Ovary (tissue), 9 donors: Measurements from ENCODE around the gene TSPAN14. TPM values are rescaled to one million over a fixed set of nuclear protein-coding genes. Genes with fewer than 3 reads are reported as not detected.

ENCODE experiments used
- DNase-seq, 5 donors: peaks; one replicate each; pipeline ENCODE4 v3.0.0-alpha.2; 2019 to 2020
- H3K27ac ChIP-seq, 2 donors: fragments of 200-600 bp; one replicate each; pipeline versions ENCODE4 v1.5.1 to v1.8.0; 2019 to 2022
- H3K27me3 ChIP-seq: fragments of 200-600 bp; one replicate; pipeline ENCODE4 v1.8.0; 2022
- H3K36me3 ChIP-seq: fragments of 200-600 bp; sonication (generic); one replicate; pipeline ENCODE4 v1.5.1; 2019
- H3K4me1 ChIP-seq: one replicate; pipeline ENCODE4 v1.8.1; 2013; ENCODE audit warnings: mild to moderate bottlenecking, moderate library complexity; ENCODE audit not compliant: insufficient read depth
- H3K4me3 ChIP-seq: fragments of 200-600 bp; sonication (generic); one replicate; pipeline ENCODE4 v1.5.1; 2017
- H3K9me3 ChIP-seq, 2 donors: fragments of 200-600 bp in 1 of 2; sonication (generic) in 1 of 2; one replicate each; pipeline versions ENCODE4 v1.5.1 to v1.8.1; 2013 to 2019; ENCODE audit warnings: mild to moderate bottlenecking in 1 of 2, moderate library complexity in 1 of 2
- CTCF ChIP-seq, 3 donors: fragments of 450-650 bp in 2 of 3; fragments of 200-600 bp in 1 of 3; IDR thresholded peaks; one replicate each; pipeline versions ENCODE4 v1.5.1 to v1.8.0; 2016 to 2022; ENCODE audit warnings: antibody characterized with exemption in 3 of 3, mild to moderate bottlenecking in 1 of 3
- EP300 ChIP-seq: sonication (generic); formaldehyde crosslinking; IDR thresholded peaks from one replicate; pipeline ENCODE4 v1.6.1; 2017; ENCODE audit warnings: antibody characterized with exemption
- POLR2A ChIP-seq: fragments of 450-650 bp; IDR thresholded peaks from one replicate; pipeline ENCODE4 v1.6.1; 2017; ENCODE audit warnings: antibody characterized with exemption, mild to moderate bottlenecking, moderate library complexity
- WGBS, 3 donors: extraction: QIAGEN DNeasy Blood & Tissue Kit in 1 of 3; methylation state at CpG; one replicate each; pipeline versions ENCODE4 v1.1.5 to v1.1.7; 2013 to 2017; 5-methylcytosine and 5-hydroxymethylcytosine counted together
- intact Hi-C, 4 donors: fragments of 100-400 bp; cut with DNase I; formaldehyde crosslinking; loops; one replicate each; pipeline versions ENCODE4 v1.11.0 to v1.15.1; 2022 to 2023
- polyA plus RNA-seq, 2 donors: library from polyadenylated mRNA; stranded (reverse); fragments of 200-250 nt in 1 of 2; fragments of 350-450 nt in 1 of 2; fragmentation: Illumina TruSeq in 1 of 2; extraction: RNeasy Lipid Tissue Mini Kit (QIAGEN cat#74804) in 1 of 2; gene quantifications; one replicate each; pipeline ENCODE4 v1.2.3, GENCODE V29; 2013 to 2014
- total RNA-seq, 7 donors: library from RNA; depleted of rRNA in 2 of 7; stranded (reverse); fragments of >200 nt in 2 of 7; fragmentation: NEBNext Ultra II Directional in 3 of 7; extraction: Animal tissue kit (Norgen Biotek cat#: 25700) in 3 of 7; gene quantifications; one replicate each; pipeline versions ENCODE4 v1.1.0 to v1.2.4, GENCODE V29; 2016 to 2023
- donor health status: DM: no; HTN: no; CAD: no; lungs with moderate emphysema.
- donor health status: DM: no; HTN: no; CAD: no.
- donor health status: Bipolar disorder and iron deficiency.
- donor health status: DM: yes; HTN: yes; CAD: no.
- donor health status: DM: no; HTN: no; CAD: no.
- donor health status: DM: yes; HTN: yes; CAD: no.

TSPAN14 gene
- total and polyA plus RNA-seq, 9 donors, result 35.4 to 103 (median 74.8) TPM

DNA sequence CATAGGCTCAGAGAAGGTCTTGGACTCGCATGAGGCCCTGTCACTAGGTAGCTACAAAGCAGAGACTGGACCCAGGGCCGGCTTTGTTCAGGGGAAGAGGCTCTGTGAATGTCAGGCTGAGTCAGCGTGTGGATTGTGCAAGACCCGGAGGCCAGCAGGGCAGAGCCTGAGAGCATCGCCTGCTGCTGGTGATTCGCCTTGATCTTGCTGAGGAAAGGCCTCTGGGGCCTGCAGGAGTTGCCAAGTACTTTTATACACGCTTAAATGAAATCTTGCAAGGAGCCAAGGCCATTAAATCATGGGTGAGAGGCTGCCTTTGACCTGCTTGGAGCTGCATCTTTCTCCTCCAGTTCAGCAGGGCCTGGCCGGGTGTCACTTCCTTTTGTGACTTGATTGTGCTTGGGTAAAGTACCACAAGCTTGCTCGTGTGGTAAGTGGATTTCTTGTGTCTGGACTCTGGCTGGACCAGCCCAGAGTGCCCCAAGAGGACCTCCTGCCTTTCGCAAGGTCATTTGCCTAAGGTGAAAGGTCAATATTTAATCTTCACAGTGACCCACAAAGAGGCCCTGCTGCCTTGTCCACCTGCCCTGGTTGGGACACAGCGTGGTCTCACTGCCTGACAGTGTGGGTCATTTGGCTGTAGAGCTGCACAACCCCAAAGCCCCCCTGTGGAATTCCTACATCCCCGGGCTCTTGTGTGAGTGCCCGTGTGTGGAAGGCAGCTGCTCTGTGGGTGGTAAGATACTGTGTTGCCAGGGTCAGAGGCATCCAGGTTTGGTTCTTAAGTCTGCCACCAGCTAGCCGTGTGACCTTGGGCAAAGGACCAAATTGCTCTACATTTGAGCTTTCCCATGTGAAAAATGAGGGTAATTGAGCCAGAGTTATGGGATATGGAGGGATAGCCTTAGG is 45.0 kb downstream of the TSPAN14 start:
- peaks cover 47% of the 10 kb centered on the region for H3K4me1 ChIP-seq
- 15 to 18% (median 15%) methylated on average over 14 of the region's 14 CpGs for WGBS, 3 donors
- no peak overlapping the region for H3K4me3 ChIP-seq
- H3K36me3 ChIP-seq, result no peaks in the 10 kb centered on the region
- intact Hi-C loops, result loop anchor here in 1 of 4 donors (5.0 kb wide), 1 partner anchor 37 kb away; no protein-coding TSS in a partner anchor
- DNase-seq, result peak; percentile 89 to 96 (median 94)
- TF ChIP-seq EP300 (no peak), POLR2A (no peak), CTCF (IDR thresholded peaks at IDR 0.05) (no peak)
- no peaks in the 10 kb centered on the region for H3K9me3 ChIP-seq
- peak overlapping the region; percentile 66 to 79 for H3K27ac ChIP-seq
- no peaks in the 10 kb centered on the region for H3K27me3 ChIP-seq

- Histone ChIP-seq H3K4me3 (no peak overlapping the region), H3K4me1 (peaks cover 50% of the 10 kb centered on the region), H3K36me3 (no peaks in the 10 kb centered on the region), H3K27ac (no peak overlapping the region), H3K9me3 (no peaks in the 10 kb centered on the region), H3K27me3 (no peaks in the 10 kb centered on the region)
- intact Hi-C loops, result loop anchor here in 2 of 4 donors (5.0 to 10.0 kb wide), 3 partner anchors 48 to 96 kb away; partner anchors contain the start of genes PRXL2A (in 1 of the 2) and TSPAN14 (in 1 of the 2)
- DNase-seq, result peak in 2 of 5 donors; percentile 50 to 64
- TF ChIP-seq POLR2A (no peak), EP300 (no peak), CTCF (IDR thresholded peaks at IDR 0.05) (no peak)
- WGBS, 3 donors, result 81 to 84% (median 81%) methylated on average over 14 of the region's 14 CpGs
These were observed 46.7 kb downstream of the TSPAN14 start for GRCh38 chr10:80500572-80501380.

DNA sequence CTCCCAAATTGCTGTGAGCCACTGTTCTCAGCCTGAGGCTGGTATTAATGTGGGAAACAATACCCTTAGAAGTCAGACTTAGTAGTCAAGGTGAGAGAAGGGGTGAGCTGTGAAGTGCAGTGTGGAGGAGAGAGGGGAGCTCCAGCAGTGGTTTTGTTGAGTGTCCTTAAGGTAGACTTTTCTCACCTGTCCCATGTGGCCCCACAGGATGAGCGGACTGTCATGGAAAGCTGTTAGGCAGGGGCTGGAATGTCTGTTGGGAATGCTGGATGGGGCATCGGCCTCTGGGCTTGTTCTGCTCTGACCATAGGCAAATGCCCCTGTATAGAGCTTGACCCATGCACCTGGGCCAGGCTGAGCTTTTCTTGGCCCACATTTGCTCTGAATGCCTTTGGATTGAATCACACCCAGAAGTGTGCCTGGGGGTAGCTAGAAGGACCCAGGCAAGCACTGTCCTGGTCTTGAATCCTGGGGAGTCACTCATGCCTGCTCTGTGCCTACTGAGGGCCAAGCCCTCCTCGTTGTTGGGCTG is 47.3 kb downstream of the TSPAN14 start:
- 93 to 98% (median 94%) methylated on average over 3 of the region's 3 CpGs for WGBS, 3 donors
- Histone ChIP-seq H3K9me3 (no peaks in the 10 kb centered on the region), H3K4me3 (no peak overlapping the region), H3K36me3 (no peaks in the 10 kb centered on the region), H3K27ac (peak overlapping the region in 1 of 2 donors; percentile 30), H3K27me3 (no peaks in the 10 kb centered on the region), H3K4me1 (peaks cover 50% of the 10 kb centered on the region)
- intact Hi-C loops, result loop anchor here in 2 of 4 donors (5.0 to 10.0 kb wide), 3 partner anchors 49 to 97 kb away; partner anchors contain the start of genes PRXL2A (in 1 of the 2) and TSPAN14 (in 1 of the 2)
- TF ChIP-seq CTCF (IDR thresholded peaks at IDR 0.05), result no peak
- TF ChIP-seq POLR2A, result no peak
- no peak for TF ChIP-seq EP300
- DNase-seq, result no peak

- 82 to 94% (median 87%) methylated on average over 13 of the region's 13 CpGs for WGBS, 3 donors
- Histone ChIP-seq H3K4me3 (no peak overlapping the region), H3K36me3 (no peaks in the 10 kb centered on the region), H3K9me3 (no peaks in the 10 kb centered on the region), H3K4me1 (peaks cover 50% of the 10 kb centered on the region), H3K27ac (peak overlapping the region in 1 of 2 donors; percentile 30), H3K27me3 (no peaks in the 10 kb centered on the region)
- no peak for DNase-seq
- intact Hi-C loops, result loop anchor here in 2 of 4 donors (5.0 to 10.0 kb wide), 3 partner anchors 50 to 97 kb away; partner anchors contain the start of genes PRXL2A (in 1 of the 2) and TSPAN14 (in 1 of the 2)
- TF ChIP-seq EP300 (no peak), POLR2A (no peak), CTCF (IDR thresholded peaks at IDR 0.05) (no peak)
These were observed 47.9 kb downstream of the TSPAN14 start for GRCh38 chr10:80501913-80502521.
